Measurements from ENCODE around the gene DICER1.
"Not testable (repeated sequence)": the region's sequence is repeated elsewhere in the genome, so short reads cannot be mapped to it uniquely, and the experiment has no call there.

Gene DICER1

GRCh38 chr14:95184413-95184790 lies 27.1 kb upstream of the DICER1 start:
- no peak for DNase-seq (ENCODE audit: low read depth)

GRCh38 chr14:95183532-95184412 lies 26.4 kb upstream of the DICER1 start:
- DNase-seq (ENCODE audit: low read depth), result no peak

GRCh38 chr14:95183082-95183481 lies 25.8 kb upstream of the DICER1 start:
- DNase-seq (ENCODE audit: low read depth), result no peak

GRCh38 chr14:95182379-95182778 lies 25.1 kb upstream of the DICER1 start:
- no peak for DNase-seq (ENCODE audit: low read depth)

- DNase-seq (ENCODE audit: low read depth), result no peak
These were observed 23.8 kb upstream of the DICER1 start for GRCh38 chr14:95180966-95181741.

GRCh38 chr14:95175670-95176069 lies 18.3 kb upstream of the DICER1 start:
- DNase-seq (ENCODE audit: low read depth), result not testable (repeated sequence)

DNA sequence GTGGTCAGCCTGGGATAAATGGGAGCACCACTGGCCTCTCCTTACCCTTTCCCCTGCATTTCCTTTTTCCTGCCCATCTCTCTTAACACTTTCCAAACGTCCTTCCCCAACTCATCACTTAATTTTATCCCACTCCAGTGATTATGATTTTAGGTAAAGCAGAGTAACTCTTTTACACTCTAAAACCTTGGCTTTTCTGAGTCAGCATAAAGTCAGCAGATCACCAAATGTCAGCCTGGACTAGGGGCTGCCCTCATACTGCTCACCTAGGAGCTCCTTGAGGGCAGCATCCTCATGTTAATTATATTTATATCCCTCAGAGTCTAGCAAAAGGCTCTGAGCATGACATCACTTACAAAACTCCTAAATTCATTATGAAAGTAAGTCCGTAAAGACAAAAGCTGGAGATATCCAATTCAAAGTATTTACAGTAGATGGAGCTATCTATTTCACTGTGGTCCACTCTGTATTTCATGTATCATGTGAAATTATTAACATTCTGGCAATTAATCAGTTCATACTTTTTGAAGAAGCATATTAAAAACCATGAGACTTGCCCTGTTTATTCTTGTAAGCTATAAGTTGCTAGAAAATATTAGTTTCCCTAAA lies 17.0 kb upstream of the DICER1 start:
- DNase-seq (ENCODE audit: low read depth), result no peak

GRCh38 chr14:95173518-95173917 lies 16.2 kb upstream of the DICER1 start:
- DNase-seq (ENCODE audit: low read depth), result no peak

- DNase-seq (ENCODE audit: low read depth), result no peak
These were observed 9.8 kb upstream of the DICER1 start for GRCh38 chr14:95167177-95167576.

DNA sequence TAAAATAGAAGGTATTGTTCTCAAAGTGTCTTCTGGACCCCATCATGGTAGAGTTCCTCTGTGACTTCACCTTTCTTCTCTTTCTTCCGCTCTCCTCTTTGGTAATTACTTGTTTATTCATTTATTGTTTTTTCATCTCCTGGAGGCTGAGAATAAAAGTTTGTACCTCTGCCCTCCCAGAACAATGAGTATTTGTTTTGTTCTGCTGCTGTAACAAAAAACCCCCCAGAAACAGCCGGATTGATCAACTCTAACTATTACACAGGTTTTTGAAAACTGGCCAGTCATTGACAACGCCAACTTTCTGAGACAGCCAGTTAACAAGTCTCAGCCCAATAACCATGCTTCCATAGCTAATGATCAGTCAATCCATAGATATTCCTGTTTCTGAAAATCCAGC lies 8.2 kb upstream of the DICER1 start:
- DNase-seq (ENCODE audit: low read depth), result no peak

DNA sequence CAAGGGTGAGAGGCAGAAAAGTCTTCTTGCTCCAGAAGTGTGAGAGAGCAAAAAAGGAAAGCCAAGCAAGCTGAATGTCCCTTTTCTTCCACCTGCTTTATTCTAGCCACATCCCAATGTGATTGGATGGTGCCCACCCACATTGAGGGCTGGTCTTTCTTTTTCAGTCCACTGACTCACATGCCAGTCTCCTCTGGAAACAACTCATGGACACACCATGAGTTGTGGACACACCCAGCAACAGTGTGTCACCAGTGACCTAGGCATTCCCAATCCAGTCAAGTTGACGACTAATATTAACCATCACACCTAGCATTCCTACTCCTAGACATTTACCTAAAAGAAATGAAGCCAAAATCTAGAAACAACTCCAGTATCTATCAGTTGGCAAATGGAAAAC lies 7.2 kb upstream of the DICER1 start:
- no peak for DNase-seq (ENCODE audit: low read depth)

DNA sequence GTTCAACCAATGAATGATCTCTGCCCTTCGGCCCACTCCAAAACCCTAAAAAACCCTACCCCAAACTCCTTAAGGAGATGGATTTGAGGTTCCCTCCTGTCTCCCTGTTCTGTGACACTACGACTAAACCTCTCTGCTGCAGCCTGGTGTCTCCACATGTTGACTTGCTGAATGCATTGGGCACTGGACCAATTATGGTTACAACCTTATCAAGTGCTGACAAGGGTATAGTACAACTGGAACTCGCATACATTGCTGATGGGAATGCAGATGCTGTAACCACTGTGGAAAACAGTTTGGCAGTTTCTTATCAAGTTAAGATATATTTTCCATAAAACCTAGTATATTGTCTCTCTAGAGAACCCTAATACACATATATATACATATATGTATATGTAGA lies 6.3 kb upstream of the DICER1 start:
- DNase-seq (ENCODE audit: low read depth), result no peak

- DNase-seq (ENCODE audit: low read depth), result no peak
These were observed 5.8 kb upstream of the DICER1 start for GRCh38 chr14:95163132-95163531.

- no peak for DNase-seq (ENCODE audit: low read depth)
These were observed 5.3 kb upstream of the DICER1 start for GRCh38 chr14:95162641-95163040.

- DNase-seq (ENCODE audit: low read depth), result no peak
These were observed 342 bp downstream of the DICER1 start for GRCh38 chr14:95157048-95157326.

- no peak for DNase-seq (ENCODE audit: low read depth)
These were observed 925 bp downstream of the DICER1 start for GRCh38 chr14:95156161-95157047.

DNA sequence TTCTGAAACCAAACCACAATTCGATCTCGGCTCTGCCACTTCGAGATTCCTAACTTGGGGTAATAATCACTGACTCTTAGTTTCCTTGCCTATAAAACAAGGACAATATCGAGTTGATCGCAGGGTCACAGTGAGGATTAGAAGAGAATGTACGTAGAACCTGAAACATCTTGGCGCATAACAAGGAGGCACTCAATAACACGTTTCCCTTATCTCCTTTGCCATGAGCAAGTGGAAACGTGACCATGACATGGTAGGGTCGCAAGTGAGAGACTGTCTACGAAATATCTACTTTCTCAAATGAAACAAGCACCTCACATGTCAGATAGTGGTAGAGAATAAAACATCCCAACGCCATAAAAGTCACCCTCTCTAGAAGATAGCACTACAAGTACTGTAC lies 2.3 kb downstream of the DICER1 start:
- no peak for DNase-seq (ENCODE audit: low read depth)

DNA sequence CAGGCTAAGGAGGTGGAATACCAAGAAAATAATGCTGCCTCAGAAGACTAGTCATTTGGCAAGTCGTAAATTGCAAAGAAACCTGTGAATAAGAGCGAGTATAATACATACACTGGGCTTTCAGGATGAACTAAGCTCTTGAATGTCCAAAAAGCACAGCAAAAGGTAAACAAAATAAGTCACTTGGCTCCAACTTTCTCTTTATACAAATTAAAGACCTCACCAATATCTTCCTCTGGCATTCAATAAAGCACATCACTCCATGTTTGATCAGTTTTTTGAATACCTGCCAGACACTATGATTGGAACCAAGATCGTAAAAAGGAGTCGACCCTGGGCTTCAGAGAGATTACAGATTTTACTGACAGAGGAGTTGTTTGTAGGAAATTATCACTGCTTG lies 3.5 kb downstream of the DICER1 start:
- DNase-seq (ENCODE audit: low read depth), result no peak

- no peak for DNase-seq (ENCODE audit: low read depth)
These were observed 5.8 kb downstream of the DICER1 start for GRCh38 chr14:95151561-95151960.

- no peak for DNase-seq (ENCODE audit: low read depth)
These were observed 6.4 kb downstream of the DICER1 start for GRCh38 chr14:95150910-95151309.

DNA sequence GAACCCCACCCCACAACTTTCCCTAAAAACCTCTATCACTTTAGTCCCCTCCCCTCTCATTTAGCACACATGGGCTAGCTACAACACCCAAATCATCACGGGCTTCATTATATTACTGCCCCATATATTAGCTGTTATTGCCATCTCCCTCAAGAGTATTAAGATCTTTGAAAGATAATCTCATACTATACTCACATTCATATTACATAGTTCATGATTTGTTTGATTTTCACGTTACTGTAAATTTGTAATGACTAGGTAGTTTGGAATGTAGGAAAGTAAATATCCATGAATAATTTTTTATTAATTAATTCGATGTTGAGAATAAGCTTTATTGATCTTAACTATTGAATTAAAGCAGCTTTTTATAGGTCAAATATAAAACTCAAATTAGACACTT lies 7.9 kb downstream of the DICER1 start:
- no peak for DNase-seq (ENCODE audit: low read depth)

- no peak for DNase-seq (ENCODE audit: low read depth)
These were observed 9.7 kb downstream of the DICER1 start for GRCh38 chr14:95147597-95147996.
